NT2/D1 (cell line): Measurements from ENCODE around the gene CSRP1.

Experiments used
- DNase-seq: peaks from one replicate; pipeline ENCODE4 v3.0.0-alpha.2; 2011; ENCODE audit warnings: low read depth, low spot score
- H3K27me3 ChIP-seq: 2 replicates; pipeline ENCODE4 v1.6.0; 2011; ENCODE audit warnings: mild to moderate bottlenecking; ENCODE audit not compliant: insufficient read length, insufficient read depth
- H3K36me3 ChIP-seq: 2 replicates; pipeline ENCODE4 v1.6.1; 2011; ENCODE audit warnings: mild to moderate bottlenecking, low read length, mixed read lengths; ENCODE audit not compliant: insufficient read depth, insufficient read length
- H3K4me1 ChIP-seq: 2 replicates; pipeline ENCODE4 v1.5.1; 2011; ENCODE audit not compliant: insufficient read depth, insufficient read length
- H3K4me3 ChIP-seq: 2 replicates; pipeline ENCODE4 v1.5.1; 2011; ENCODE audit warnings: low read depth; ENCODE audit not compliant: insufficient read length
- H3K9ac ChIP-seq: 2 replicates; pipeline ENCODE4 v1.6.0; 2011; ENCODE audit warnings: low read depth; ENCODE audit not compliant: insufficient read length
- H3K9me3 ChIP-seq: 2 replicates; pipeline ENCODE4 v1.5.1; 2011; ENCODE audit warnings: mild to moderate bottlenecking, low read length; ENCODE audit not compliant: insufficient read depth
- SUZ12 ChIP-seq: IDR thresholded peaks from 2 replicates; pipeline ENCODE4 v1.6.1; 2011; ENCODE audit not compliant: insufficient read length, insufficient read depth; ENCODE audit errors: extremely low read depth
- YY1 ChIP-seq: IDR thresholded peaks from 2 replicates; pipeline ENCODE4 v1.6.1; 2011; ENCODE audit not compliant: insufficient read length, insufficient read depth
- ZNF274 ChIP-seq: IDR thresholded peaks from 2 replicates; pipeline ENCODE4 v1.6.1; 2011; ENCODE audit warnings: mild to moderate bottlenecking, low read depth, low read length

The CSRP1 gene

DNA sequence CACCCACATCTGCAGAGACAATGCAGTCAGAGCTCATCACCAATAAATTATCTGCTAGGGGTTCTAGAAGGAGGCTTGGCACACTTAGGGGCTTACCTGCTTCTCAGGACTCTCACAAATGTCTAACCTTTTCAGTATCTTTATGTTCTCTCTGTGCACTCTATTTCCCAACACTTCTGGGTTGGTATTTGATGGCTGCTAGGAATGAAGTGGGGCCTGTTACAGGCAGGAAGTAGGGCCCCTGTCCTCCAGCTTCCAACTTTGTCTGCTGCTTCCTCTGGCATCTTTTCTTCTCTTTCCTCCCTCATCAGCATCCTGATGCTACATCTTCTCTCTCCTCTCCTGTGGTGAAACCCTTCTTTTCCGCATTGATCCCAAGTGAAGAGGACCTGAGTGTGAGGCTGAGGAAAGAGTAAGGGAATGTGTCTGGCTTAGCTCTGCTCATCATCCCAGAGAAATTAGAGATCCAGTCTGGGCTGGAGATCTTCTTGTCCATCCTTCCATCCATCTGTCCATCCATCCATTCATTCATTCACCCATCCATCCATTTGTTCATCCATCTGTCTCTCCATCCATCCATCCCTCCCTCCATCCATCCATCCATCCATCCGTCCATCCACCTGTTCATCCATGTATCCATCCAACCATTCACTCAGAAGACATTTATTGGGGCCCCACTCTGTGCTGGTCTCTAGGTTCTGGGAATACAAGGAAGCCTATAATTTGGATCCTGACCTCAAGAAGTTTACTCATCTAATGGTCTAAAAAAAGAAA, 2.9 kb upstream of the CSRP1 start:
- TF ChIP-seq YY1 (no peak), SUZ12 (no peak), ZNF274 (no peak)
- Histone ChIP-seq H3K4me1 (peaks cover 11% of the 10 kb centered on the region), H3K36me3 (no peaks in the 10 kb centered on the region), H3K9me3 (no peaks in the 10 kb centered on the region), H3K4me3 (no peak overlapping the region), H3K27me3 (peaks cover 4% of the 10 kb centered on the region), H3K9ac (no peak overlapping the region)
- DNase-seq = no peak

DNA sequence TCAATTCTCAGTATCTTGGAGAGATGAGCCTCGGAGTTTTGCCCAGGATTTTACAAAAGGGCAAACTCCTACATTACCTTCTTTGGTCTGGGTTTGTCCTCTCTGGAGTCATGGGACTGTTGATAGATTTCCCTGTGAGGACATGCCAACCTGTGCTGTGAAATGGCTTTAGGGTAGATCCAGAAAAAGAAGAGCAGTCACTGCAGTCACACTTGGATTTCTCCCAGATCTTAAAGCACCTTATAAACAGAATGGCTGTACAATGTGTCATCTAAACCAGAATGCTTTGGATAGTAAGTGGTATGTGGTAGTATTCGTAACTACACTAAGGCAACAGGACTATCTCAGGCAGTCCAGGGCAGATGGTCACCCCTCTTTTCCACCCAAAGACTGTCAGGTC, 1.9 kb upstream of the CSRP1 start:
- Histone ChIP-seq H3K4me1 (peaks cover 11% of the 10 kb centered on the region), H3K9me3 (no peaks in the 10 kb centered on the region), H3K4me3 (no peak overlapping the region), H3K36me3 (no peaks in the 10 kb centered on the region), H3K27me3 (peaks cover 4% of the 10 kb centered on the region), H3K9ac (no peak overlapping the region)
- TF ChIP-seq SUZ12 (no peak), ZNF274 (no peak), YY1 (no peak)
- DNase-seq = no peak

DNA sequence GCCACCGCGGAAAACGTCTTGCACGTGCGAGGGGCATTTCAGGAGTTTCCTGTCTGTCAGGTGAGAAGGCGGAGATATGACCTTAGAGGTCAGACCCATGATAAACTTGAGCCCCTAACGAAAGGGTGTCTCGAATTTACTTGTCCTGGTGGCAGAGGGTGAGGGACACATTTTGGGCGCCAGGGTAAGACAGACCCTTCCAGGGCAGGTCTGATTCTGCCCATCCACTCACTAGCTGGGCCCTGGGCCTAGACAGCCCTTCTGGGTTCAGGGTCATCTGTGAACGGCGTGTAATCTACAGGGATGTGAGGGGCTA, 395 bp upstream of the CSRP1 start:
- Histone ChIP-seq H3K4me1 (peaks cover 15% of the 10 kb centered on the region), H3K36me3 (no peaks in the 10 kb centered on the region), H3K9me3 (no peaks in the 10 kb centered on the region), H3K27me3 (peaks cover 4% of the 10 kb centered on the region), H3K9ac (peak overlapping the region; percentile 47), H3K4me3 (peak overlapping the region; percentile 32)
- TF ChIP-seq SUZ12 = no peak
- no peak for TF ChIP-seq YY1
- no peak for TF ChIP-seq ZNF274
- DNase-seq = no peak

DNA sequence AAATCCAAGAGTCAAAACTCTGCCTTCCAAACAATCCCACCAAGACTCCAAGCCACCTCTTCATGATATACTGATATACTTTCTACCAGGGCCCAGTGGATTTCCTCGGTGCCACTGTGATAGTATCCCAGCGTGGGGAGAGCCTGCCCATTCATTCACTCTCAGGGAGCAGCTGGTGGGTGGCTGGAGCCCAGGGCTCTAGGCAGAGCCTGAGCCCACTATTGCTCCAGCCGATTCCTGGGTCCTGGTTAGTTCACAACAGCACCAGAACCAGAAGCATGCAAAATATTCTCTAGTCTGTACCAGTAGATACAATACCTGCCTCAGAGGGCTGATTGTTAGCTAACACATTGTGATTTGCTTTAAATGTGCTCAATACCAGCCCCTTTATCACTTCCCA, 831 bp downstream of the CSRP1 start:
- TF ChIP-seq YY1 (no peak), ZNF274 (no peak), SUZ12 (no peak)
- peaks cover 4% of the 10 kb centered on the region for H3K27me3 ChIP-seq
- no peaks in the 10 kb centered on the region for H3K36me3 ChIP-seq
- peaks cover 19% of the 10 kb centered on the region for H3K4me1 ChIP-seq
- peak overlapping the region; percentile 32 for H3K4me3 ChIP-seq
- peak overlapping the region; percentile 45 for H3K9ac ChIP-seq
- H3K9me3 ChIP-seq = no peaks in the 10 kb centered on the region
- DNase-seq = no peak

DNA sequence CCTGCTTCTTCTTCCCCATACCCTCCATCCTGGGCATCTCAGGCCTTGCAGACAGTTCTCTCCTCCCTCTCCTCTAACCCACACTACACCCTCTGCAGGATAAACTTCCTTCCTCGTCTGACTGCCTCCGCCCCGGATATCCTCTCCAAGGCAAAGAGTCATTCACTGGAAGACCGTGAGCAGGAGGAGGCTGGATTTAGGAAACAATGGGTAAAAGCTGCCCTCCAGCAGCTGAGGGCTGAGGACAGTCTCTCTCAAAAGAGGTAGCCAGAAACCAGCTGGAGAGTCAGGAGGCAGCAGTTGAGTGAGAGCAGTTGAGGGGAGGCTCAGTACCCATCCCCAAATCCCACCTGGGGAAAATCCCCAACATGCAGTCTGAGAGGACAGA, 1.4 kb downstream of the CSRP1 start:
- Histone ChIP-seq H3K9ac (peak overlapping the region; percentile 45), H3K4me3 (no peak overlapping the region)

DNA sequence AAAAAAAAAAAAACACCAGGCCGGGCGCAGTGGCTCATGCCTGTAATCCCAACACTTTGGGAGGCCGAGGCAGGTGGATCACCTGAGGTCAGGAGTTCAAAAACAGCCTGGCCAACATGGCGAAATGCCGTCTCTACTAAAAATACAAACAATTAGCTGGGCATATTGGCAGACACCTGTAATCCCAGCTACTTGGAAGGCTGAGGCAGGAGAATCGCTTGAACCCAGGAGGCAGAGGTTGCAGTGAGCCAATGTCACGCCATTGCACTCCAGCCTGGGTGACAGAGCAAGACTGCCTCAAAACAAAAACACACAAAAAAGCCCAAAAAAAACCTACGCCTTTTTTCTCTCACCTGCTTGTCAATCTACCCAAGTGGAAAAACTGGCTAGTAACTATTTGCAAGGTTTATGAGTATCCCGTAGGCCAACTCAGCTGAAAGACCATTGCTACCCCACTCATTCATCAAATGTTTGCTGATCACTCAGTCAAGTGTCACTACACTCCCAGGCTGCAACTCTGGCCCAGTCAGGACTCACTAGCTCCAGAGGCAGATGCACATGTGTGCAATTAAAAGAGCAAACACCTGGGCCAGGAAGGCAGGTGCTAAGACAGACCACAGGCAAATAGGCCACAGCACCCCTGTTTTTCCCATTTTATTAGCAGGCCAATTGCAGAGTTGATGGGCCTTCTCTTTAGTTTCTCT, 2.0 kb downstream of the CSRP1 start:
- peaks cover 4% of the 10 kb centered on the region for H3K27me3 ChIP-seq
- no peak overlapping the region for H3K4me3 ChIP-seq
- TF ChIP-seq YY1 (no peak), ZNF274 (no peak), SUZ12 (no peak)
- no peaks in the 10 kb centered on the region for H3K9me3 ChIP-seq
- DNase-seq = no peak
- peak overlapping the region; percentile 12 for H3K9ac ChIP-seq
- peaks cover 27% of the 10 kb centered on the region for H3K4me1 ChIP-seq
- H3K36me3 ChIP-seq = no peaks in the 10 kb centered on the region

More for the DNA sequence above, 1.4 kb downstream of the CSRP1 start:
- H3K27me3 ChIP-seq = peaks cover 4% of the 10 kb centered on the region
- TF ChIP-seq ZNF274 = no peak
- no peak for TF ChIP-seq SUZ12
- no peak for TF ChIP-seq YY1
- DNase-seq = peak; percentile 68
- peaks cover 24% of the 10 kb centered on the region for H3K4me1 ChIP-seq
- H3K9me3 ChIP-seq = no peaks in the 10 kb centered on the region
- no peaks in the 10 kb centered on the region for H3K36me3 ChIP-seq

DNA sequence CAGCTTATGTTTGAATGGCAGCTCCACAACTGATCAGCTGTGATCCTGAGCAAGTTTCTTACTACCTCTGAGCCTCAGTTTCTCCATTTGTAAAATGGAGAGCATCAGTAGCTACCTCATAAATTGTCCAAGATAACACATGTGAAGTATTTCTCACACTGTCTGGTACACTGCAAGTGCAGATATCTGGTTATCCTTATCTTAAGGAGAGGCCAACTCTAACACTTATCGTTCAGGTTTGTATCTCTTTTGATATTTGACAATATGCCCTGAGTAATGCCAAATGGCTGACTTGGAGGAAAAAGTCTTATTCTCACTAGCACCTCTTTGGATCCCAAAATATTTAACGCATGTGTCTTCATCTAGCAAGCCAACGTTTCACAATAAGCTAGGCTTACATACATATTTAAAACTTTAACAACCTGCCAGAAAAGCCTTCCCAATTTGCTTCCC, 2.7 kb downstream of the CSRP1 start:
- DNase-seq = no peak
- Histone ChIP-seq H3K4me1 (peaks cover 29% of the 10 kb centered on the region), H3K9ac (peak overlapping the region; percentile 12), H3K27me3 (peaks cover 4% of the 10 kb centered on the region), H3K9me3 (no peaks in the 10 kb centered on the region), H3K4me3 (no peak overlapping the region), H3K36me3 (no peaks in the 10 kb centered on the region)
- no peak for TF ChIP-seq YY1
- no peak for TF ChIP-seq SUZ12
- TF ChIP-seq ZNF274 = no peak
